ENCODE data around the gene HERC2.

DNA sequence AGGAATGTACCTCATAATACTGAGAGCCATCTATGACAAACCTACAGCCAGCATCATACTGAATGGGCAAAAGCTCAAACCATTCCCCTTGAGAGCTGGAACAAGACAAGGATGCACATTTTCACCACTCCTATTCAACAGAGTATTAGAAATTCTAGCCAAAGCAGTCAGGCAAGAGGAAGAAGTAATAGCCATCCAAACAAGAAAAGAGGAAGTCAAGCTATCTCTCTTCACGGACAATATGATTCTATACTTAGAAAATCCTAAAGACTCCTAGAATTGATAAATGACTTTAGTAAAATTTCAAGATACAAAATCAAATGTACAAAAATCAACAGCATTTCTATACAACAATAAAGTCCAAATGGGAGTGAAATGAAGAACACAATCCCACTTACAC is 253.0 kb downstream of the HERC2 start:
- TF ChIP-seq, protein P1, sequence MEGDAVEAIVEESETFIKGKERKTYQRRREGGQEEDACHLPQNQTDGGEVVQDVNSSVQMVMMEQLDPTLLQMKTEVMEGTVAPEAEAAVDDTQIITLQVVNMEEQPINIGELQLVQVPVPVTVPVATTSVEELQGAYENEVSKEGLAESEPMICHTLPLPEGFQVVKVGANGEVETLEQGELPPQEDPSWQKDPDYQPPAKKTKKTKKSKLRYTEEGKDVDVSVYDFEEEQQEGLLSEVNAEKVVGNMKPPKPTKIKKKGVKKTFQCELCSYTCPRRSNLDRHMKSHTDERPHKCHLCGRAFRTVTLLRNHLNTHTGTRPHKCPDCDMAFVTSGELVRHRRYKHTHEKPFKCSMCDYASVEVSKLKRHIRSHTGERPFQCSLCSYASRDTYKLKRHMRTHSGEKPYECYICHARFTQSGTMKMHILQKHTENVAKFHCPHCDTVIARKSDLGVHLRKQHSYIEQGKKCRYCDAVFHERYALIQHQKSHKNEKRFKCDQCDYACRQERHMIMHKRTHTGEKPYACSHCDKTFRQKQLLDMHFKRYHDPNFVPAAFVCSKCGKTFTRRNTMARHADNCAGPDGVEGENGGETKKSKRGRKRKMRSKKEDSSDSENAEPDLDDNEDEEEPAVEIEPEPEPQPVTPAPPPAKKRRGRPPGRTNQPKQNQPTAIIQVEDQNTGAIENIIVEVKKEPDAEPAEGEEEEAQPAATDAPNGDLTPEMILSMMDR (IDR thresholded peaks at IDR 0.05) = no peak
- no peak for TF ChIP-seq POLR2A (IDR thresholded peaks at IDR 0.05)
